Measurements from ENCODE around the gene TXNRD2.
A peak's percentile ranks its signal among the peaks of the same experiment; 100 is the strongest.

The TXNRD2 gene

GRCh38 chr22:19902245-19902715 is 39.3 kb downstream of the TXNRD2 start:
- DNase-seq: no peak

- no peak for DNase-seq
Measured at GRCh38 chr22:19901577-19902244, 39.9 kb downstream of the TXNRD2 start.

GRCh38 chr22:19900707-19901436 is 40.7 kb downstream of the TXNRD2 start:
- no peak for DNase-seq

- DNase-seq: no peak
Measured at GRCh38 chr22:19898831-19899567, 42.6 kb downstream of the TXNRD2 start.

GRCh38 chr22:19898145-19898544 is 43.5 kb downstream of the TXNRD2 start:
- no peak for DNase-seq

GRCh38 chr22:19897726-19898125 is 43.9 kb downstream of the TXNRD2 start:
- DNase-seq: no peak

GRCh38 chr22:19896665-19897355 is 44.8 kb downstream of the TXNRD2 start:
- DNase-seq: no peak

- DNase-seq: no peak
Measured at GRCh38 chr22:19895160-19895849, 46.3 kb downstream of the TXNRD2 start.

- DNase-seq: no peak
Measured at GRCh38 chr22:19893363-19893762, 48.3 kb downstream of the TXNRD2 start.

- no peak for DNase-seq
Measured at GRCh38 chr22:19892925-19893324, 48.7 kb downstream of the TXNRD2 start.

GRCh38 chr22:19892257-19892879 is 49.2 kb downstream of the TXNRD2 start:
- DNase-seq: peak; percentile 52

GRCh38 chr22:19891317-19892256 is 50.0 kb downstream of the TXNRD2 start:
- DNase-seq: peak; percentile 80

GRCh38 chr22:19890502-19891316 is 50.9 kb downstream of the TXNRD2 start:
- DNase-seq: no peak

- peak; percentile 17 for DNase-seq
Measured at GRCh38 chr22:19889951-19890350, 51.7 kb downstream of the TXNRD2 start.

GRCh38 chr22:19888131-19888746 is 53.4 kb downstream of the TXNRD2 start:
- DNase-seq: no peak

GRCh38 chr22:19887256-19887985 is 54.2 kb downstream of the TXNRD2 start:
- DNase-seq: no peak

- peak; percentile 41 for DNase-seq
Measured at GRCh38 chr22:19886605-19887255, 54.9 kb downstream of the TXNRD2 start.

Measured in effector CD4-positive, alpha-beta T cell (primary cell).